NCI-H2196 (cell line): ENCODE data around the gene STK32B.

Source experiments
- DNase-seq: peaks from one replicate; lab custom pipeline; 2025; ENCODE audit not compliant: unreplicated experiment; lab: John Stamatoyannopoulos, UW

The STK32B gene

GRCh38 chr4:5338531-5338930 is 287.3 kb downstream of the STK32B start:
- DNase-seq: no peak

DNA sequence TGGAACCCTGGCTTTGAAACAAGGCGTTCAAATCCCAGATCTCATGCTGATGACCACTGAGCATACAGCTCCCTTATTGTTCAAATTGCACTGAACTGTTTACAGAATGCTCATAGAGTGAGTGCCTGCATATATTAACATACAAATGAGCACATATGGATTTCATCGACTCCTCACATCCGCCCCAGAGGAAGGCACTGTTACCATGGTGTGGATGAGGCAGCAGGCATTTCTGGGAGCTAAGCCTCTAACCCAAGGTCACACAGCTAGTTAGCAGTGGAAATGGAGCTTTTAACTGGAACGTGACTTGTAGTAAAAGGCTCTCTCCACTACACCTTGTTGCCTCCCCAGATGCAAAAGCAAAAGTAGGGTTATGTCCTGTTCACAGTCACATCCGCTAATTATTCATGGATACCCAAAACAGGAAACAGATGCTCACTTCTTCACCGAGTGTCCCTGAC is 289.7 kb downstream of the STK32B start:
- no peak for DNase-seq

- no peak for DNase-seq
Measured at GRCh38 chr4:5341526-5341925, 290.2 kb downstream of the STK32B start.

GRCh38 chr4:5355846-5356245 is 304.6 kb downstream of the STK32B start:
- no peak for DNase-seq

DNA sequence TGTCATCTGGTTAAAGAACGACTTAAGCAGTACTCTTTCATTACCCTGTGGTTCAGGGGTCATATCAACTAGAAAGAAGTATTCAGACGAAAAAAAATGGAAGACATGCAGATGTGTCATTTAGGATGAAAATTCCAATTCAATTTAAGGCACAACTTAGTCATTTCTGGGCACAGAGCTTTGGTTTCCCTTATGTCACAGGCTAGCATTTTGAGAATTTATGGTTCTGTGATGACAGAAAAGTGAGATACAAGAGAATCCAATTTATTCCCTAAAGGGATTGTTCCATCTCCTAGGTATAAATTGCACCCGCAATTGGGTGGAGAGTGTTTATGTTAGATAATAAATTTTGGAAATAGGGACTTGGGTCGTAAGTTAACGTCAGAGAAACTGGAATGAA is 306.6 kb downstream of the STK32B start:
- no peak for DNase-seq

DNA sequence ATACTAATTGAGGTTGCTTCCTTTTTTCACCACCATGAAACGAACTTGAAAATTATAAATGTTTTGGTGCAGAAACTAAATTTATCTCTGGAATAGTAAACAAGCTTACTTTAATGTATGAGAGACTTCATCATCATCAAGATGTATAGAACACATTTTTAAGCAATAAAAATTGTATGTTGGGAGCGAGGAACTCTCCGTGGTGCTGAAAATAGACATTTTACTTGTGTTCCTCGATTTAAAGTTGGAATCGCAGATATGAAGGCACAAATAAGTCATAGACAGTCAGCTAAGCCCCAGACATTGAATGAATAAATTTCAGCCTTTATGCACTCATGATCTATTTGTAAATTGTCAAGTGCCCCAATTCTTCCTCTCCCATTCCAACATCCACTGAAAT is 310.7 kb downstream of the STK32B start:
- no peak for DNase-seq

DNA sequence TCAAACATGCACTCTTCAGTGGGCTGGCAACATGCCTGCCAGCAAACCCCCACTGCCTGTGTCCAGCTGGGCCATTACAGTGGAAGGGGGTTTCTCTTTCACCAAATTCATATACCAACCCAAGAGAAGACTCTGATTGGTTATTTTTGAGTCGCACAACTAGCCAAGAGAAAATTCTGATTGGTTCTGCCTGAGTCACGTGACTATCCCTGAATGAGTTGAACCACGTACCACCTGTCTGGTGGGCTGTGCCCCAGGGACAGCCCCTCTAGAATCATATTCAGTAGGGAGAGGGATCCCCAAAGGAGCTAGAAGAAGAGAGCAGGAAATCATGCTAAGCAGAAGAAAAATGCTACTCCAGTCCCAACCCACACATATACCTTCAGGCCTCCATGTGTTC is 313.1 kb downstream of the STK32B start:
- DNase-seq: no peak

GRCh38 chr4:5365071-5366008 is 314.1 kb downstream of the STK32B start:
- DNase-seq: no peak

DNA sequence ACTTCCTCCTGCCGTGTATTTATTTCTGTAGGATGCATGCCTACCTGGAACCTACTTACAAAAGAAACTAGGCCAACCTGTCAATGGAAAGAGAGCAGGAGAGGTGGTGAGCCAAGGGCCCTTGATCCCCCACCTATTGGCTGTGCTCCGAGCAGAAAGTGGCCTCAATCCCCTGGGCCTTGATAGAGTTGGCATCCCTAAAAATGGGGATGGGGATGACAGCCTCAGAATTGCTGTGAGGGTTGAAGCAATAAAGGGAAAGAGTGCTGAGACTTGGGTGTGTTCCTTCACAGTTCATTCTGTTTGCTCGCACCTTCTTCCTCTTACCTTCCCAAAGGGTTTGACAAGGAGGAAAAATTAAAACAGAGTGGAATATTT is 314.7 kb downstream of the STK32B start:
- no peak for DNase-seq

- DNase-seq: no peak
Measured at GRCh38 chr4:5366421-5366820, 315.1 kb downstream of the STK32B start.

DNA sequence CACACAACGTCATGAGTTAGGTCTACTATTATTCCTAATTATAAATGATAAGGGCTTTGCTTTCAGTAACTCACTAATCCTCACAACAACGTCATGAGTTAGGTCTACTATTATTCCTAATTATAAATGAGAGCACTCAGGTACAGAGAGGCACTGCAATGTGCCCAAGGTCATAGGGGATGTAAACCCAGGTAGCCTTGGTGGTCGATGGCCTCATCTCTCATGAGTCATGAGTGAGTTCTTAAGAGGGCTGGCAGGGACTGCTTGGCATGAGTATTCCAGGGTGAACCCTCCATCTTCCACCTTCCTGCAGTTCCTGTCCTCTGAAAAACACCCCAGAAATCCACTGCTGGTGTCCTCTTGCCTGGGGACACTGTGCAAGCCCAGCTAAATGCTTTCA is 317.1 kb downstream of the STK32B start:
- no peak for DNase-seq

GRCh38 chr4:5370286-5370685 is 319.0 kb downstream of the STK32B start:
- DNase-seq: no peak

GRCh38 chr4:5371415-5372190 is 320.3 kb downstream of the STK32B start:
- no peak for DNase-seq

DNA sequence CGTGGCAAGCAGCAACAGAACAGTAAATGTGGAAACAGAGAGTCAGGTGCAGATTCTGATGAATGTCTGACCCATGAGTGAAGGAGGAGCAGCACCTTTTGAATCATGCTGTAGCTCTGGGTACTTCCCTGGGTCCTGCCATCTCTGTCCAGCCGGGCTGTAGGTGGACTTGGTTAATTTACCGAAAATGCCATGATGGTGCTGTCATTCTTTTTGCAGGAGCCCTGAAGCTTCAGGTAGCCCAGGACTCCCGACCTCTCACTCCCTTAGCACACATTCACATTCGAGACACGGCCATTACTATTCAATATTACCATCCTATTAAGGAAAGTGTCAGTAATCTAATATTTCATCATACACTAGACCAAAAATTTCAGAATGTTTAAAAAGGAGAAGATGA is 320.9 kb downstream of the STK32B start:
- DNase-seq: no peak

DNA sequence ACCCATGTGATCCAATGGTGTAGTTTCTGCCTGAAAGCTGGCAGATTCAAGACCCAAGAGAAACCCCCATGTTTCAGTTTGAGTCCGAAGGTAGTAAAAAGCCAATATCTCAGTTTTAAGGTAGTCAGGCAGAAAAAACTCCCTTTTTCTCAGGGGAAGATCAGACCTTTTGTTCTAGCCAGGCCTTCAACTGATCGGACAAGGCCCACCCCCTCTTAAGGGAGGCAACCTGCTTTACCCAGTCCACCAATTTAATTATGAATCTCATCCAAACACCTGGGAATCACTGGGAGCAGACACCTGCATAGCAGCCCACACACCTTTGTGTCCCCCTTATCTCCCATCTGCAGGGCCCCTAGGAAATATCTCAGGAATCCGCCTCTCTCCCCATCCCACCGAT is 322.0 kb downstream of the STK32B start:
- DNase-seq: no peak

GRCh38 chr4:5374592-5374991 is 323.3 kb downstream of the STK32B start:
- no peak for DNase-seq

GRCh38 chr4:5374994-5375393 is 323.7 kb downstream of the STK32B start:
- no peak for DNase-seq

DNA sequence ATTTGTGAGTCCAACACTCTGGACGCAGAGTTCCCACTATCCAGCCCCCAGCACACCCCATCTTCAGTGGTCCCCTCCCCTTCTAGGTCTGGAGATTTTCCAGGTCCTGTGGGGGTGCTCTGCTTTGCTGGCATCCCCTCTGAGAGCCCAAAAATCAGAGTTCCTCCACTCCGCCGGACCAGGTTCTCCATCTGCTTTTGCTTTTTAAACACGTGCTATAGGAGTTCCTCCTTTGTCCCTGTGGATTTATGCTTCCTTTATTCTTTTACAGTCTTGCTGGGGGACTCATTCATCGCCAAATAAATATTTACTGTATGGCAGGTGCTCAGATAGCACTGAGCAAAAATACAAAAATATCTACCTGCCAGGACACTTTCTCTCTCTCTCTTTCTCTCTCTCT is 324.7 kb downstream of the STK32B start:
- DNase-seq: no peak

DNA sequence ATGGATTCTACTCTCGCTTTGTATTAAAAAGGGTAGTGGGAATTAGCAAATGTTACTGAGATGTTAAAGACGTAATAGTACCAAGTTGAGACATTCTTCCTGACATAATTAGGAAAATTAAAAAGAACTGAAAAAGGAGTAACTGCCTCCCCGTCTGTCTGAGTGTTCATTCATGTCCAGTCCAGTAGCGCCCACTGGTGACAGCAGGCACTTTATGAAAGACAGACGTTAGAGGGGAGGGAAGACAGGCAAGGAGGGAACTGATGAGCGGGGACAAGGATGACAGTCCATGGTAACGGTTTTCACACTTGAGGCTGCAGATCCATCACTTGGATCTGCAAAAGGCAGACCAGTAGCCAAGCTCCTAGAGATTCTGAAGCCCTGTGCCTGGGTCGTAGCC is 326.7 kb downstream of the STK32B start:
- no peak for DNase-seq

DNA sequence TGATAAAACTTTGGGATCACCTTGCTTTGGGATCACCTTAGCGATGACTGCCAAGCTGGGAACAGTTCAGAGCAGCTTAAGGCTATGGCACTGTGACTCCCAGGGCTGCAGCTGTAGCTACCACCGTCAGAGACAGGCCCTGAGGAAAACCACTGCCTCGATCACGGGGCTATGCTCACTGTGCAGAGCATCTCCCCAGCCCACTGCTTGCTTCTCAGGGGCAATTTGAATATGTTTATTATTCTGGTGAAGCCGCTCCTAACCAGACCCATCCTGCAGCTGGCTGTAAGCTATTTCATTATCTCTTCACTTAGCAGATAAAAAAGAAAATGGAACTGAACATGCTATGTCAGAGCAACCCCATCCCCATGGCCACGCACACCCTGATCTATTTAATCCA is 328.6 kb downstream of the STK32B start:
- DNase-seq: no peak

GRCh38 chr4:5381961-5382441 is 330.7 kb downstream of the STK32B start:
- DNase-seq: no peak
